Panc1 (cell line): Measurements from ENCODE around the gene PSKH1.
A peak's percentile ranks its signal among the peaks of the same experiment; 100 is the strongest.

Experiments used
- CTCF ChIP-seq: fragments of 450-650 bp; IDR thresholded peaks from 2 replicates; pipeline ENCODE4 v1.5.1; 2017; ENCODE audit warnings: mild to moderate bottlenecking
- POLR2AphosphoS5 ChIP-seq: IDR thresholded peaks from 2 replicates; pipeline ENCODE4 v1.6.1; 2012; ENCODE audit warnings: mild to moderate bottlenecking, low read depth, low read length, moderate library complexity
- REST ChIP-seq, 2 experiments: IDR thresholded peaks; 2 replicates each; pipeline ENCODE4 v1.6.1; 2011 to 2012; ENCODE audit warnings: low read depth in 2 of 2, control low read depth in 1 of 2, low read length in 1 of 2, mild to moderate bottlenecking in 1 of 2, moderate library complexity in 1 of 2; ENCODE audit not compliant: insufficient read depth in 1 of 2
- TCF7L2 ChIP-seq: IDR thresholded peaks from 2 replicates; pipeline ENCODE4 v1.6.1; 2011; ENCODE audit warnings: mild to moderate bottlenecking, low read depth, low read length, inconsistent platforms

- peak; percentile 91 for TF ChIP-seq CTCF
- TF ChIP-seq REST (IDR thresholded peaks at IDR 0.05; ENCODE audit: insufficient read depth in 1 of 2, low read depth in 2 of 2, low read length in 1 of 2), result no peak
- TF ChIP-seq POLR2AphosphoS5, result no peak
- TF ChIP-seq TCF7L2, result no peak
These were observed 9.2 kb upstream of the PSKH1 start for GRCh38 chr16:67883872-67884261.
